IMR-90 (cell line): Measurements from ENCODE around the gene PHGDH. TPM values are rescaled to one million over a fixed set of nuclear protein-coding genes. Genes with fewer than 3 reads are reported as not detected.

Source experiments
- ATAC-seq: fragments of 200-7000 bp; cut with Tn5 transposase; 2 replicates; pipeline ENCODE4 v1.9.1; 2020; ENCODE audit warnings: low read depth, mild to moderate bottlenecking, moderate library complexity
- BruUV-seq: library from RNA; stranded (reverse); fragments of 400-500 nt; replicated peaks from 2 replicates; lab custom pipeline; 2021; lab: Mats Ljungman, UMichigan
- CTCF ChIA-PET: fragments of 300-600 bp; formaldehyde crosslinking; extraction: SDS; loops from one replicate; lab custom pipeline; 2021; ENCODE audit warnings: antibody characterized with exemption; lab: Yijun Ruan, JAX
- POLR2A ChIA-PET: fragments of 300-600 bp; sonication (Branson Sonifier 250); formaldehyde crosslinking; loops from one replicate; lab custom pipeline; 2022; ENCODE audit warnings: antibody characterized with exemption; ENCODE audit not compliant: unreplicated experiment; lab: Charles Lee
- DNase-seq: peaks from one replicate; pipeline ENCODE4 v3.0.0; 2013
- H2AFZ ChIP-seq: replicated peaks from 2 replicates; pipeline ENCODE3; 2013; ENCODE audit warnings: low read length, mild to moderate bottlenecking; ENCODE audit not compliant: poor library complexity
- H2AK5ac ChIP-seq: 2 replicates; pipeline ENCODE4 v1.6.1; 2013; ENCODE audit warnings: low read depth, low read length, inconsistent platforms
- H2AK9ac ChIP-seq: replicated peaks from 2 replicates; pipeline ENCODE3; 2013; ENCODE audit warnings: mild to moderate bottlenecking, low read depth, low read length, moderate library complexity; ENCODE audit not compliant: poor library complexity
- H2BK120ac ChIP-seq: 2 replicates; pipeline ENCODE4 v1.6.1; 2013; ENCODE audit warnings: low read depth, low read length, inconsistent platforms
- H2BK15ac ChIP-seq: 3 replicates; pipeline ENCODE4 v1.6.1; 2013; ENCODE audit warnings: low read depth, low read length, inconsistent platforms
- H2BK20ac ChIP-seq: 2 replicates; pipeline ENCODE4 v1.6.1; 2013; ENCODE audit warnings: low read depth, mild to moderate bottlenecking, inconsistent platforms, low read length, moderate library complexity
- H2BK5ac ChIP-seq: 2 replicates; pipeline ENCODE4 v1.6.1; 2013; ENCODE audit warnings: mild to moderate bottlenecking, low read depth, low read length, inconsistent platforms; ENCODE audit not compliant: poor library complexity, severe bottlenecking
- H3K14ac ChIP-seq: replicated peaks from 2 replicates; pipeline ENCODE4 v1.6.1; 2013; ENCODE audit warnings: low read depth, low read length, inconsistent platforms
- H3K18ac ChIP-seq: 2 replicates; pipeline ENCODE4 v1.6.1; 2013; ENCODE audit warnings: low read depth, low read length, control low read depth
- H3K23ac ChIP-seq: 2 replicates; pipeline ENCODE4 v1.6.1; 2013; ENCODE audit warnings: low read depth, low read length, inconsistent platforms
- H3K27ac ChIP-seq: 2 replicates; pipeline ENCODE4 v1.5.1; 2013; ENCODE audit warnings: mild to moderate bottlenecking, control low read depth, low read length; ENCODE audit not compliant: insufficient read depth
- H3K27me3 ChIP-seq: 2 replicates; pipeline ENCODE4 v1.6.1; 2013; ENCODE audit warnings: low read length; ENCODE audit not compliant: control insufficient read depth, insufficient read depth
- H3K36me3 ChIP-seq: 2 replicates; pipeline ENCODE4 v1.6.1; 2013; ENCODE audit warnings: low read length, mixed read lengths; ENCODE audit not compliant: control insufficient read depth, insufficient read depth
- H3K4ac ChIP-seq: 2 replicates; pipeline ENCODE4 v1.6.1; 2013; ENCODE audit warnings: low read depth, low read length, inconsistent platforms
- H3K4me1 ChIP-seq: 2 replicates; pipeline ENCODE4 v1.6.1; 2013; ENCODE audit warnings: low read length, mixed read lengths; ENCODE audit not compliant: control insufficient read depth, insufficient read depth
- H3K4me2 ChIP-seq: 2 replicates; pipeline ENCODE4 v1.6.1; 2013; ENCODE audit warnings: low read depth, mild to moderate bottlenecking, control low read depth, low read length, moderate library complexity
- H3K4me3 ChIP-seq: 2 replicates; pipeline ENCODE4 v1.5.1; 2013; ENCODE audit warnings: low read depth, mild to moderate bottlenecking, control low read depth, low read length, moderate library complexity; ENCODE audit not compliant: insufficient read depth
- H3K56ac ChIP-seq: 2 replicates; pipeline ENCODE4 v1.6.1; 2013; ENCODE audit warnings: low read length, inconsistent platforms; ENCODE audit not compliant: insufficient read depth; ENCODE audit errors: extremely low read depth
- H3K79me1 ChIP-seq, 2 experiments: 2 replicates each; pipeline ENCODE4 v1.6.1; 2013; ENCODE audit warnings: low read length in 2 of 2, inconsistent platforms in 1 of 2, low read depth in 1 of 2
- H3K9ac ChIP-seq: 2 replicates; pipeline ENCODE4 v1.6.1; 2013; ENCODE audit warnings: low read depth, low read length, control low read depth
- H3K9me1 ChIP-seq: 2 replicates; pipeline ENCODE4 v1.6.1; 2013; ENCODE audit warnings: low read length, inconsistent platforms; ENCODE audit not compliant: insufficient read depth
- H3K9me3 ChIP-seq: 2 replicates; pipeline ENCODE4 v1.6.1; 2013; ENCODE audit warnings: low read length; ENCODE audit not compliant: control insufficient read depth, insufficient read depth
- H4K20me1 ChIP-seq: 2 replicates; pipeline ENCODE4 v1.6.1; 2013; ENCODE audit warnings: low read length, inconsistent platforms; ENCODE audit not compliant: insufficient read depth
- H4K5ac ChIP-seq: 2 replicates; pipeline ENCODE4 v1.6.1; 2013; ENCODE audit warnings: mild to moderate bottlenecking, low read depth, low read length, control low read depth
- H4K8ac ChIP-seq, 2 experiments: 2 replicates each; pipeline ENCODE4 v1.6.1; 2013; ENCODE audit warnings: low read depth in 2 of 2, low read length in 2 of 2, control low read depth in 1 of 2, inconsistent platforms in 1 of 2
- H4K91ac ChIP-seq: 2 replicates; pipeline ENCODE4 v1.6.1; 2013; ENCODE audit warnings: low read depth, low read length, inconsistent platforms; ENCODE audit not compliant: insufficient read depth
- BHLHE40 ChIP-seq: fragments of 150-350 bp; IDR thresholded peaks from 2 replicates; pipeline ENCODE4 v1.6.1; 2016; ENCODE audit warnings: mild to moderate bottlenecking, low read depth, low read length
- CEBPB ChIP-seq: IDR thresholded peaks from 2 replicates; pipeline ENCODE4 v1.6.1; 2012; ENCODE audit warnings: low read depth, low read length, improper control_type of control experiment
- CHD1 ChIP-seq: IDR thresholded peaks from 2 replicates; pipeline ENCODE4 v1.6.1; 2012; ENCODE audit warnings: low read depth, low read length, improper control_type of control experiment
- ELK1 ChIP-seq: fragments of 150-350 bp; IDR thresholded peaks from 2 replicates; pipeline ENCODE4 v1.6.1; 2016; ENCODE audit warnings: low read depth, mild to moderate bottlenecking, low read length, moderate library complexity, borderline replicate concordance
- FOS ChIP-seq: fragments of 150-350 bp; IDR thresholded peaks from 2 replicates; pipeline ENCODE4 v1.6.1; 2016; ENCODE audit warnings: low read depth, low read length
- MAFK ChIP-seq: IDR thresholded peaks from 2 replicates; pipeline ENCODE4 v1.6.1; 2012; ENCODE audit warnings: low read depth, low read length, improper control_type of control experiment
- MAZ ChIP-seq: IDR thresholded peaks from 2 replicates; pipeline ENCODE4 v1.6.1; 2012; ENCODE audit warnings: low read depth, mild to moderate bottlenecking, low read length, improper control_type of control experiment, moderate library complexity, borderline replicate concordance
- MXI1 ChIP-seq: IDR thresholded peaks from 2 replicates; pipeline ENCODE4 v1.6.1; 2012; ENCODE audit warnings: low read depth, mild to moderate bottlenecking, low read length, moderate library complexity, borderline replicate concordance
- NFE2L2 ChIP-seq: fragments of 150-350 bp; IDR thresholded peaks from 2 replicates; pipeline ENCODE4 v1.6.1; 2016; ENCODE audit warnings: low read depth, mild to moderate bottlenecking, low read length
- POLR2A ChIP-seq: IDR thresholded peaks from 2 replicates; pipeline ENCODE4 v1.6.1; 2012; ENCODE audit warnings: mild to moderate bottlenecking, low read depth, low read length
- RAD21 ChIP-seq: IDR thresholded peaks from 2 replicates; pipeline ENCODE4 v1.6.1; 2012; ENCODE audit warnings: low read length, improper control_type of control experiment
- RCOR1 ChIP-seq: IDR thresholded peaks from 2 replicates; pipeline ENCODE4 v1.6.1; 2012; ENCODE audit warnings: mild to moderate bottlenecking, low read length, improper control_type of control experiment; ENCODE audit not compliant: insufficient replicate concordance
- RFX5 ChIP-seq: IDR thresholded peaks from 2 replicates; pipeline ENCODE4 v1.8.0; 2012; ENCODE audit warnings: low read depth, mild to moderate bottlenecking, low read length, moderate library complexity
- SMC3 ChIP-seq: fragments of 150-350 bp; IDR thresholded peaks from 2 replicates; pipeline ENCODE4 v1.6.1; 2016; ENCODE audit warnings: low read depth, mild to moderate bottlenecking, antibody characterized with exemption, low read length, moderate library complexity
- USF2 ChIP-seq: fragments of 150-350 bp; IDR thresholded peaks from 2 replicates; pipeline ENCODE4 v1.6.1; 2017; ENCODE audit warnings: mild to moderate bottlenecking, antibody characterized with exemption, low read length, low read depth
- WGBS, 2 experiments: methylation state at CpG; one replicate each; pipeline versions ENCODE4 v1.1.5 to v1.1.7; 2013; ENCODE audit warnings: missing lambda C conversion rate in 2 of 2; ENCODE audit not compliant: insufficient read length in 1 of 2; ENCODE audit errors: extremely low coverage in 2 of 2; 5-methylcytosine and 5-hydroxymethylcytosine counted together
- dilution Hi-C: fragments of 300-500 bp; cut with HindIII; formaldehyde crosslinking; loops from one replicate; pipeline ENCODE4 v1.14.3; 2018; ENCODE audit warnings: low sequenced_read_pairs; ENCODE audit not compliant: unreplicated experiment
- in situ Hi-C: fragments of 300-500 bp; cut with MboI; formaldehyde crosslinking; loops from 3 replicates; pipeline ENCODE4 v1.14.3; 2019; ENCODE audit warnings: low sequenced_read_pairs, inconsistent platforms, mixed read lengths
- intact Hi-C: fragments of 100-400 bp; cut with micrococcal nuclease; formaldehyde crosslinking; loops from 2 replicates; pipeline ENCODE4 v1.10.0; 2022
- polyA plus RNA-seq, 3 experiments: library from polyadenylated mRNA; depleted of rRNA; stranded (reverse); fragments of >200 nt; gene quantifications; 2 replicates each; pipeline ENCODE4 v1.2.3, GENCODE V29; 2012; ENCODE audit warnings: low replicate concordance in 1 of 3
- total RNA-seq: library from RNA; depleted of rRNA; stranded (reverse); fragments of >200 nt; gene quantifications from 2 replicates; pipeline ENCODE4 v1.2.3, GENCODE V29; 2012
- TF ChIP-seq, protein P1 (sequence below): conservative IDR thresholded peaks from 2 replicates; pipeline ENCODE4 v1.5.1; 2012; ENCODE audit warnings: mild to moderate bottlenecking, low read depth, low read length, improper control_type of control experiment

The PHGDH gene
- total and polyA plus RNA-seq, 2 of the 4 experiments (the other 2 are of a cell fraction) = 87.9 to 331 TPM

- H3K36me3 ChIP-seq = no peaks in the 10 kb centered on the region
Measured at GRCh38 chr1:119758584-119758983, 46.9 kb downstream of the PHGDH start.

More at GRCh38 chr1:119758584-119758983, 46.9 kb downstream of the PHGDH start:
- Histone ChIP-seq H2AFZ (no peak overlapping the region), H3K4ac (no peak overlapping the region), H3K4me3 (no peak overlapping the region), H3K9me3 (no peaks in the 10 kb centered on the region), H3K4me1 (no peaks in the 10 kb centered on the region), H3K18ac (no peak overlapping the region), H4K20me1 (no peaks in the 10 kb centered on the region), H3K14ac (no peak overlapping the region), H3K79me1 (no peaks in the 10 kb centered on the region), H3K4me2 (no peak overlapping the region), H4K91ac (no peak overlapping the region), H3K9me1 (no peaks in the 10 kb centered on the region), H3K27me3 (peaks cover 6% of the 10 kb centered on the region), H3K27ac (no peak overlapping the region), H3K23ac (no peak overlapping the region), H4K8ac (no peak overlapping the region), H2BK5ac (no peak overlapping the region), H3K56ac (no peak overlapping the region), H2BK120ac (no peak overlapping the region), H2AK5ac (no peak overlapping the region), H2BK15ac (no peak overlapping the region), H4K5ac (no peak overlapping the region), H2AK9ac (no peak overlapping the region), H2BK20ac (no peak overlapping the region), H3K9ac (no peak overlapping the region)
- dilution Hi-C loops (no loop called here), intact Hi-C loops (no loop called here), in situ Hi-C loops (loop anchor here (10.0 kb wide), 1 partner anchor 56 kb away; the partner anchor contains the start of gene REG4)
- no TSS peak for BruUV-seq
- ChIA-PET POLR2A (no interaction called here), CTCF (no interaction called here)
- 100% methylated on average over 1 of the region's 3 CpGs; no CpG with 5 or more reads in 1 of the 2 experiments for WGBS, 2 experiments
- ATAC-seq = no peak
- DNase-seq = no peak
- TF ChIP-seq MAFK = no peak
- TF ChIP-seq POLR2A = no peak
- TF ChIP-seq RFX5 = no peak
- TF ChIP-seq BHLHE40 = no peak
- TF ChIP-seq RCOR1 = no peak
- no peak for TF ChIP-seq CEBPB
- no peak for TF ChIP-seq ELK1
- no peak for TF ChIP-seq USF2
- no peak for TF ChIP-seq MAZ
- TF ChIP-seq MXI1 = no peak
- TF ChIP-seq NFE2L2 = no peak
- TF ChIP-seq RAD21 = no peak
- no peak for TF ChIP-seq CHD1
- TF ChIP-seq, protein P1, sequence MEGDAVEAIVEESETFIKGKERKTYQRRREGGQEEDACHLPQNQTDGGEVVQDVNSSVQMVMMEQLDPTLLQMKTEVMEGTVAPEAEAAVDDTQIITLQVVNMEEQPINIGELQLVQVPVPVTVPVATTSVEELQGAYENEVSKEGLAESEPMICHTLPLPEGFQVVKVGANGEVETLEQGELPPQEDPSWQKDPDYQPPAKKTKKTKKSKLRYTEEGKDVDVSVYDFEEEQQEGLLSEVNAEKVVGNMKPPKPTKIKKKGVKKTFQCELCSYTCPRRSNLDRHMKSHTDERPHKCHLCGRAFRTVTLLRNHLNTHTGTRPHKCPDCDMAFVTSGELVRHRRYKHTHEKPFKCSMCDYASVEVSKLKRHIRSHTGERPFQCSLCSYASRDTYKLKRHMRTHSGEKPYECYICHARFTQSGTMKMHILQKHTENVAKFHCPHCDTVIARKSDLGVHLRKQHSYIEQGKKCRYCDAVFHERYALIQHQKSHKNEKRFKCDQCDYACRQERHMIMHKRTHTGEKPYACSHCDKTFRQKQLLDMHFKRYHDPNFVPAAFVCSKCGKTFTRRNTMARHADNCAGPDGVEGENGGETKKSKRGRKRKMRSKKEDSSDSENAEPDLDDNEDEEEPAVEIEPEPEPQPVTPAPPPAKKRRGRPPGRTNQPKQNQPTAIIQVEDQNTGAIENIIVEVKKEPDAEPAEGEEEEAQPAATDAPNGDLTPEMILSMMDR = no peak
- TF ChIP-seq SMC3 = no peak
- no peak for TF ChIP-seq FOS
